ENCODE results near the gene CDC42EP3. TPM values are rescaled to one million over a fixed set of nuclear protein-coding genes. Genes with fewer than 3 reads are reported as not detected.

CDC42EP3 gene
- total and polyA plus RNA-seq, 2 experiments from 2014 or later = 19.3 to 33.0 TPM

DNA sequence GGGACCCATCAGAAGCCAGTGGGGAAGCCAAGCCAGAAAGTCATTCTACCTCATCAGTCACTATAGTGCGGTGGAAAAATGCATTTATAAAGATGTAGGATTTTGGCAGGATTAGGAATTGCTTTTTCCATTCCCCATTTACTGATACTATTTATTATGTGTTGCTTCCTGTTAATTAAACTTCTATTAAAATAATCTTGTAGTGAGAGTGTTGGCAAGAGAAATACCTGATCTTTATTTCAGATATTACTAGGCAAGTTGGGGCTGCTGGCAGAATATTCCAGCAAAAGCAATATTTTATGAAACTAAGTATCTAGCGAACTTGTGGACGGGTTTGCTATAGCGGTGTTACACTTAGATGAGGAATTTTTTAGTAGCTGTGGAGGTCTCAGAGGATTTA is 23.9 kb upstream of the CDC42EP3 start:
- no peaks in the 10 kb centered on the region for H3K36me3 ChIP-seq (replicated peaks; ENCODE audit: insufficient read depth, low read depth)
- no peaks in the 10 kb centered on the region for H3K9me2 ChIP-seq (replicated peaks; ENCODE audit: insufficient read depth)
- H2AFZ ChIP-seq = no peak overlapping the region
- H3K27ac ChIP-seq = no peak overlapping the region
- no peak overlapping the region for H3K4me3 ChIP-seq
- WGBS (ENCODE audit: low lambda C conversion rate, missing lambda C conversion rate) = 88% methylated on average over 4 of the region's 4 CpGs
- H4K20me1 ChIP-seq (ENCODE audit: insufficient read depth, poor library complexity, severe bottlenecking) = no peaks in the 10 kb centered on the region
- no peak overlapping the region for H3K4me2 ChIP-seq
- no peaks in the 10 kb centered on the region for H3K79me2 ChIP-seq
- TF ChIP-seq EZH2phosphoT487 (IDR thresholded peaks at IDR 0.05; ENCODE audit: low read depth, severe bottlenecking, unreplicated experiment) = no peak
- no peak for TF ChIP-seq EZH2 (IDR thresholded peaks at IDR 0.05; ENCODE audit: borderline replicate concordance)
- no peak for TF ChIP-seq CTCF (IDR thresholded peaks at IDR 0.05; ENCODE audit: poor library complexity)
- H3K9me3 ChIP-seq (ENCODE audit: low read depth) = no peaks in the 10 kb centered on the region
- no peaks in the 10 kb centered on the region for H3K4me1 ChIP-seq (ENCODE audit: insufficient read depth)
- no peaks in the 10 kb centered on the region for H3K27me3 ChIP-seq
- DNase-seq (ENCODE audit: low spot score) = no peak

DNA sequence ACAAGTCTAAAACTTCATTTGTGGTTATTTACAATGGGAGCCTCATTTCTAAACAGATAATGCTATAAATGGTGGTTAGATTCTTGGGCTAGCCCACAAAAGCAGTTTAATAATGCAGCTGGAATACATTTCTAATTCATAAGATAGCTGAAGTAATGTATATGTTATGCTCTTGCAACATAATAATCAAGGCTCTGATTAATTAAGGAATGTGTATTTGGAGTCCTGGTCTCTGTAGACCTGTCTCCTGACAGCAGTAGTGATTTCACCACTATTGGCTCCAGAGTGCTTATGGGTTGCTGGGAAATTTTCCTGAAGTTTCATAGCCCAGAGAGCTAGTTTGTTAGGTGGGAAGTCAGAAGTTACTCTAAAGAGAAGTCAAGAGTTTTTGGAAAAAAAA is 21.3 kb upstream of the CDC42EP3 start:
- H2AFZ ChIP-seq = no peak overlapping the region
- no peak for DNase-seq (ENCODE audit: low spot score)
- H3K4me2 ChIP-seq = no peak overlapping the region
- peaks cover 14% of the 10 kb centered on the region for H3K4me1 ChIP-seq (ENCODE audit: insufficient read depth)
- no peaks in the 10 kb centered on the region for H3K9me3 ChIP-seq (ENCODE audit: low read depth)
- H3K79me2 ChIP-seq = no peaks in the 10 kb centered on the region
- no peaks in the 10 kb centered on the region for H3K9me2 ChIP-seq (replicated peaks; ENCODE audit: insufficient read depth)
- no peak for TF ChIP-seq EZH2 (IDR thresholded peaks at IDR 0.05; ENCODE audit: borderline replicate concordance)
- TF ChIP-seq EZH2phosphoT487 (IDR thresholded peaks at IDR 0.05; ENCODE audit: low read depth, severe bottlenecking, unreplicated experiment) = no peak
- H3K27ac ChIP-seq = no peak overlapping the region
- no peaks in the 10 kb centered on the region for H3K27me3 ChIP-seq
- no peak overlapping the region for H3K4me3 ChIP-seq
- no peaks in the 10 kb centered on the region for H3K36me3 ChIP-seq (replicated peaks; ENCODE audit: insufficient read depth, low read depth)
- H4K20me1 ChIP-seq (ENCODE audit: insufficient read depth, poor library complexity, severe bottlenecking) = no peaks in the 10 kb centered on the region

DNA sequence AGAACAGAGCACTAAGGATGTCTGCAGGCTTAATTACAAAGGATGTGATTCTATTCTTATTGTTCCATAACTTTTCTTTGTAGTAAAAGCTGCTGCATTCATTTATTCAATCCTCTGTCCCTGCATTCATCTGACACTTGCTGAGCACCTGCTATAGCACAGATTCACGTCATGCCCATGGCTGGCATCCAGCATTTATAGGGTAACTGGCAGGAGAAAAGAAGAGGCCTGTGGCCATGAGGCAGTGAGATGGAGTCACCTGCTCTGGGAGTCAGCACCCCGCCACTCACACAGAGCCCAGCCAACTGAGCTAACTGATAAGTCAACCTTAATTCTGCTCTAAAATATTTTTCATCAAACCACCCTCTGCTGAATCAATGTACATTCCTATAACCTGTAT is 18.3 kb upstream of the CDC42EP3 start:
- TF ChIP-seq CTCF (IDR thresholded peaks at IDR 0.05; ENCODE audit: poor library complexity) (no peak), EZH2phosphoT487 (IDR thresholded peaks at IDR 0.05; ENCODE audit: low read depth, severe bottlenecking, unreplicated experiment) (no peak)
- no peak overlapping the region for H2AFZ ChIP-seq
- peak overlapping the region; percentile 4 for H3K4me2 ChIP-seq
- H4K20me1 ChIP-seq (ENCODE audit: insufficient read depth, poor library complexity, severe bottlenecking) = no peaks in the 10 kb centered on the region
- peak overlapping the region; percentile 71 for H3K27ac ChIP-seq
- no peak overlapping the region for H3K4me3 ChIP-seq
- no peaks in the 10 kb centered on the region for H3K27me3 ChIP-seq
- H3K4me1 ChIP-seq (ENCODE audit: insufficient read depth) = peaks cover 14% of the 10 kb centered on the region
- no peak for DNase-seq (ENCODE audit: low spot score)
- H3K9me3 ChIP-seq (ENCODE audit: low read depth) = no peaks in the 10 kb centered on the region
- H3K79me2 ChIP-seq = no peaks in the 10 kb centered on the region
- H3K9me2 ChIP-seq (replicated peaks; ENCODE audit: insufficient read depth) = no peaks in the 10 kb centered on the region
- 80% methylated on average over 2 of the region's 2 CpGs for WGBS (ENCODE audit: low lambda C conversion rate, missing lambda C conversion rate)
- no peaks in the 10 kb centered on the region for H3K36me3 ChIP-seq (replicated peaks; ENCODE audit: insufficient read depth, low read depth)

- peak overlapping the region; percentile 4 for H3K4me2 ChIP-seq
- H3K27ac ChIP-seq = peak overlapping the region; percentile 71
Observed at GRCh38 chr2:37688771-37689468, 17.5 kb upstream of the CDC42EP3 start.

More at GRCh38 chr2:37688771-37689468, 17.5 kb upstream of the CDC42EP3 start:
- 37% methylated on average over 10 of the region's 10 CpGs for WGBS (ENCODE audit: low lambda C conversion rate, missing lambda C conversion rate)
- Histone ChIP-seq H3K9me3 (ENCODE audit: low read depth) (no peaks in the 10 kb centered on the region), H3K27me3 (no peaks in the 10 kb centered on the region), H4K20me1 (ENCODE audit: insufficient read depth, poor library complexity, severe bottlenecking) (no peaks in the 10 kb centered on the region), H3K4me3 (no peak overlapping the region), H3K4me1 (ENCODE audit: insufficient read depth) (peaks cover 14% of the 10 kb centered on the region), H2AFZ (no peak overlapping the region), H3K9me2 (replicated peaks; ENCODE audit: insufficient read depth) (no peaks in the 10 kb centered on the region), H3K79me2 (no peaks in the 10 kb centered on the region), H3K36me3 (replicated peaks; ENCODE audit: insufficient read depth, low read depth) (no peaks in the 10 kb centered on the region)
- peak; percentile 47 for DNase-seq (ENCODE audit: low spot score)
- TF ChIP-seq EZH2 (IDR thresholded peaks at IDR 0.05; ENCODE audit: borderline replicate concordance) (no peak), EZH2phosphoT487 (IDR thresholded peaks at IDR 0.05; ENCODE audit: low read depth, severe bottlenecking, unreplicated experiment) (no peak), CTCF (IDR thresholded peaks at IDR 0.05; ENCODE audit: poor library complexity) (no peak)

All from hepatocyte (in vitro differentiated cells).